ENCODE data around the gene RNGTT.
"Not testable (repeated sequence)": the region's sequence is repeated elsewhere in the genome, so short reads cannot be mapped to it uniquely, and the experiment has no call there.

RNGTT gene

GRCh38 chr6:88864359-88865054 is 98.9 kb downstream of the RNGTT start:
- DNase-seq: no peak

- DNase-seq: no peak
Measured at GRCh38 chr6:88860310-88860709, 103.1 kb downstream of the RNGTT start.

- no peak for DNase-seq
Measured at GRCh38 chr6:88858455-88858854, 105.0 kb downstream of the RNGTT start.

GRCh38 chr6:88856566-88856965 is 106.9 kb downstream of the RNGTT start:
- DNase-seq: no peak

- no peak for DNase-seq
Measured at GRCh38 chr6:88855541-88856147, 107.8 kb downstream of the RNGTT start.

- no peak for DNase-seq
Measured at GRCh38 chr6:88852775-88853174, 110.6 kb downstream of the RNGTT start.

GRCh38 chr6:88852000-88852399 is 111.4 kb downstream of the RNGTT start:
- no peak for DNase-seq

GRCh38 chr6:88848870-88849269 is 114.5 kb downstream of the RNGTT start:
- no peak for DNase-seq

- DNase-seq: no peak
Measured at GRCh38 chr6:88843040-88843439, 120.4 kb downstream of the RNGTT start.

GRCh38 chr6:88842320-88842719 is 121.1 kb downstream of the RNGTT start:
- no peak for DNase-seq

GRCh38 chr6:88840796-88841539 is 122.5 kb downstream of the RNGTT start:
- no peak for DNase-seq

GRCh38 chr6:88840289-88840688 is 123.1 kb downstream of the RNGTT start:
- DNase-seq: no peak

GRCh38 chr6:88839280-88839679 is 124.1 kb downstream of the RNGTT start:
- DNase-seq: no peak

- DNase-seq: no peak
Measured at GRCh38 chr6:88835210-88835609, 128.2 kb downstream of the RNGTT start.

- DNase-seq: not testable (repeated sequence)
Measured at GRCh38 chr6:88833071-88833470, 130.3 kb downstream of the RNGTT start.

- not testable (repeated sequence) for DNase-seq
Measured at GRCh38 chr6:88827599-88827998, 135.8 kb downstream of the RNGTT start.

- DNase-seq: no peak
Measured at GRCh38 chr6:88825856-88826255, 137.6 kb downstream of the RNGTT start.

GRCh38 chr6:88823998-88824397 is 139.4 kb downstream of the RNGTT start:
- DNase-seq: no peak

GRCh38 chr6:88815491-88815890 is 147.9 kb downstream of the RNGTT start:
- no peak for DNase-seq

GRCh38 chr6:88814909-88815308 is 148.5 kb downstream of the RNGTT start:
- no peak for DNase-seq

- DNase-seq: no peak
Measured at GRCh38 chr6:88813045-88813444, 150.4 kb downstream of the RNGTT start.

- no peak for DNase-seq
Measured at GRCh38 chr6:88810701-88811100, 152.7 kb downstream of the RNGTT start.

GRCh38 chr6:88810089-88810488 is 153.3 kb downstream of the RNGTT start:
- no peak for DNase-seq

- DNase-seq: no peak
Measured at GRCh38 chr6:88808381-88808780, 155.0 kb downstream of the RNGTT start.

Measured in NCI-H1436 treated with DMSO at 0.1 percent for 48 hours (cell line).